Adrenal gland (tissue), 5 donors: Measurements from ENCODE around the gene SHISAL1.

Experiments used
- POLR2A ChIP-seq, 2 donors: fragments of 450-650 bp; IDR thresholded peaks; one replicate each; pipeline ENCODE4 v1.6.1; 2017; ENCODE audit warnings: antibody characterized with exemption in 2 of 2, mild to moderate bottlenecking in 2 of 2, moderate library complexity in 1 of 2
- TF ChIP-seq, protein P1 (sequence below), 6 experiments: fragments of 450-650 bp in 4 of 6; fragments of 200-600 bp in 2 of 6; sonication (generic) in 1 of 6; IDR thresholded peaks; 1 replicate in 5 of 6; 2 replicates in 1 of 6; pipeline versions ENCODE4 v1.5.1 to v1.8.0; 2016 to 2021; ENCODE audit warnings: antibody characterized with exemption in 6 of 6, mild to moderate bottlenecking in 2 of 6, moderate library complexity in 1 of 6
- donor health status: DM: no; HTN: no; CAD: no.

DNA sequence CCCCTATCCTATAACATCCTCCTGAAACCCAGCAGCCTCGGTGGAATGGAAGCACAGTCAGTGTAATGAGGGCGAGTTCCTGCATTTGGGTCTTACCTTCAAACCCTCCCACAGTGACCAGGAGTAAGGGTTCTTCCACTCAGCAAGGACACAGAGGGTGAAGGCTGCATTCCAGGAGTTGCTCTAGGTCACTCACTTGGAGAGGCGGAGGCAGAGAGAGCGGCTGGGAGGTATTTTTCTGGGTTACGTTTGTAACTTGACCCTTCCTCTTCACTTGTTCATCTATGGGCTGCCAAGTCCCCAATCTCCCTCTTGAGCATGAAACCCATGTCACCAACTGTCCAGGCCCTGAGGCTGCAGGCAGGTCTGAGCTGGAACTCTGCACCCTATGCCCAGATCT lies 36.8 kb upstream of the SHISAL1 start:
- TF ChIP-seq, protein P1, sequence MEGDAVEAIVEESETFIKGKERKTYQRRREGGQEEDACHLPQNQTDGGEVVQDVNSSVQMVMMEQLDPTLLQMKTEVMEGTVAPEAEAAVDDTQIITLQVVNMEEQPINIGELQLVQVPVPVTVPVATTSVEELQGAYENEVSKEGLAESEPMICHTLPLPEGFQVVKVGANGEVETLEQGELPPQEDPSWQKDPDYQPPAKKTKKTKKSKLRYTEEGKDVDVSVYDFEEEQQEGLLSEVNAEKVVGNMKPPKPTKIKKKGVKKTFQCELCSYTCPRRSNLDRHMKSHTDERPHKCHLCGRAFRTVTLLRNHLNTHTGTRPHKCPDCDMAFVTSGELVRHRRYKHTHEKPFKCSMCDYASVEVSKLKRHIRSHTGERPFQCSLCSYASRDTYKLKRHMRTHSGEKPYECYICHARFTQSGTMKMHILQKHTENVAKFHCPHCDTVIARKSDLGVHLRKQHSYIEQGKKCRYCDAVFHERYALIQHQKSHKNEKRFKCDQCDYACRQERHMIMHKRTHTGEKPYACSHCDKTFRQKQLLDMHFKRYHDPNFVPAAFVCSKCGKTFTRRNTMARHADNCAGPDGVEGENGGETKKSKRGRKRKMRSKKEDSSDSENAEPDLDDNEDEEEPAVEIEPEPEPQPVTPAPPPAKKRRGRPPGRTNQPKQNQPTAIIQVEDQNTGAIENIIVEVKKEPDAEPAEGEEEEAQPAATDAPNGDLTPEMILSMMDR (IDR thresholded peaks at IDR 0.05), result no peak
- no peak for TF ChIP-seq POLR2A (IDR thresholded peaks at IDR 0.05)
